ENCODE results near the gene WNT10A.

WNT10A gene

GRCh38 chr2:218857371-218858137 lies 23.1 kb upstream of the WNT10A start:
- H3K27me3 ChIP-seq (ENCODE audit: control insufficient read depth in 1 of 2, insufficient read depth in 2 of 2, low read length in 2 of 2), result peaks cover 62 to 68% of the 10 kb centered on the region in 2 donors
- no peak overlapping the region for H3K9ac ChIP-seq (ENCODE audit: low read depth in 1 of 2, low read length in 2 of 2)
- H3K27ac ChIP-seq (ENCODE audit: low read depth, low read length), result no peak overlapping the region
- no peaks in the 10 kb centered on the region for H3K36me3 ChIP-seq (ENCODE audit: control insufficient read depth in 1 of 2, insufficient read depth in 2 of 2, low read length in 2 of 2)
- peaks cover 0 to 7% of the 10 kb centered on the region in 2 donors for H3K4me1 ChIP-seq (ENCODE audit: control insufficient read depth in 1 of 2, insufficient read depth in 2 of 2, low read length in 2 of 2)
- no peak overlapping the region for H3K4me3 ChIP-seq (ENCODE audit: low read depth in 1 of 2, low read length in 2 of 2)
- no peaks in the 10 kb centered on the region for H3K9me3 ChIP-seq (ENCODE audit: control insufficient read depth in 1 of 2, low read length in 2 of 2)

DNA sequence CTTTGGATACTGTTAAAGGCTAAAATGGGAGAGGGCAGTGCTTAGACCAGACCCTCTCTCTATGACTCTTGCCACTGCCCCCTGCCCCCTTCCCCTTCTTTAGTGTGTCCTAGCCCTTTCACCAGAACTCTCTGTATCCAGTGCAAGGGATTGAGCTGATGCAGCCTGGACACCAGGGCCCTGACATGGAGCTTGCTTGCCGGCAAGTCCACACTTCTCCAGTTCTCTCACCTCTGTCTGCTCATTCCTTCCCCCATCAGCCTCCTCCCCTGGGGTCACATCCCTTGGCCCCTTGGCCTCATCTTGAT lies 22.6 kb upstream of the WNT10A start:
- H3K36me3 ChIP-seq (ENCODE audit: control insufficient read depth in 1 of 2, insufficient read depth in 2 of 2, low read length in 2 of 2), result no peaks in the 10 kb centered on the region

GRCh38 chr2:218858671-218859555 lies 21.7 kb upstream of the WNT10A start:
- Histone ChIP-seq H3K9ac (ENCODE audit: low read depth in 1 of 2, low read length in 2 of 2) (no peak overlapping the region), H3K4me1 (ENCODE audit: control insufficient read depth in 1 of 2, insufficient read depth in 2 of 2, low read length in 2 of 2) (peaks cover 0 to 7% of the 10 kb centered on the region in 2 donors), H3K27ac (ENCODE audit: low read depth, low read length) (no peak overlapping the region), H3K36me3 (ENCODE audit: control insufficient read depth in 1 of 2, insufficient read depth in 2 of 2, low read length in 2 of 2) (no peaks in the 10 kb centered on the region), H3K9me3 (ENCODE audit: control insufficient read depth in 1 of 2, low read length in 2 of 2) (no peaks in the 10 kb centered on the region), H3K27me3 (ENCODE audit: control insufficient read depth in 1 of 2, insufficient read depth in 2 of 2, low read length in 2 of 2) (peaks cover 63 to 65% of the 10 kb centered on the region in 2 donors), H3K4me3 (ENCODE audit: low read depth in 1 of 2, low read length in 2 of 2) (no peak overlapping the region)

More for the DNA sequence above, 22.6 kb upstream of the WNT10A start:
- no peak overlapping the region for H3K9ac ChIP-seq (ENCODE audit: low read depth in 1 of 2, low read length in 2 of 2)
- H3K4me3 ChIP-seq (ENCODE audit: low read depth in 1 of 2, low read length in 2 of 2), result no peak overlapping the region
- no peak overlapping the region for H3K27ac ChIP-seq (ENCODE audit: low read depth, low read length)
- H3K9me3 ChIP-seq (ENCODE audit: control insufficient read depth in 1 of 2, low read length in 2 of 2), result no peaks in the 10 kb centered on the region
- H3K27me3 ChIP-seq (ENCODE audit: control insufficient read depth in 1 of 2, insufficient read depth in 2 of 2, low read length in 2 of 2), result peaks cover 65 to 71% of the 10 kb centered on the region in 2 donors
- H3K4me1 ChIP-seq (ENCODE audit: control insufficient read depth in 1 of 2, insufficient read depth in 2 of 2, low read length in 2 of 2), result peaks cover 0 to 7% of the 10 kb centered on the region in 2 donors

DNA sequence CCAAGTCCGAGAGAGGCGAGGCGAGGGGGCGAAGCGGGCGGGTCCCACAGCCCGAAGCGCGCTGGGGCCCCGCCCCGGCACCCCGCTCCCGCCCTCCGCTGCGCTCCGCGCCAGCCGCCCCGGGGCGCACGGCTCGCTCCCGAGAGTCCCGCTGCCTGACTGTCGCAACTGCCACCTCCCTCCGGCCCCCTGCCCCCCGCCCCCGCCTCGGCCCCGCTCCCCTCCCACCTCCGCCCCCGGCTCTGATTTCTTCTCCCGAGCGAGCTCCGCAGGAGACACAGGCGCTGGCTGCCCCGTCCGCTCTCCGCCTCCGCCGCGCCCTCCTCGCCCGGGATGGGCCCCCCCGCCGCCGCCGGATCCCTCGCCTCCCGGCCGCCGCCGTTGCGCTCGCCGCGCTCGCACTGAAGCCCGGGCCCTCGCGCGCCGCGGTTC lies 21.1 kb upstream of the WNT10A start, which contains the start of gene WNT6:
TSS of gene WNT6 (plus strand) at position 250 of the 432 bp plus-strand sequence. CDS start 233 bp downstream, outside the sequence.
- H3K4me1 ChIP-seq (ENCODE audit: control insufficient read depth in 1 of 2, insufficient read depth in 2 of 2, low read length in 2 of 2), result peaks cover 0 to 7% of the 10 kb centered on the region in 2 donors
- peak within 1 kb of the TSS in 1 of 2 donors; percentile 48 for H3K4me3 ChIP-seq (ENCODE audit: low read depth in 1 of 2, low read length in 2 of 2)
- H3K9me3 ChIP-seq (ENCODE audit: control insufficient read depth in 1 of 2, low read length in 2 of 2), result no peaks in the 10 kb centered on the region
- no peak within 1 kb of the TSS for H3K27ac ChIP-seq (ENCODE audit: low read depth, low read length)
- no peaks in the 10 kb centered on the region for H3K36me3 ChIP-seq (ENCODE audit: control insufficient read depth in 1 of 2, insufficient read depth in 2 of 2, low read length in 2 of 2)
- H3K27me3 ChIP-seq (ENCODE audit: control insufficient read depth in 1 of 2, insufficient read depth in 2 of 2, low read length in 2 of 2), result peaks cover 61 to 63% of the 10 kb centered on the region in 2 donors
- H3K9ac ChIP-seq (ENCODE audit: low read depth in 1 of 2, low read length in 2 of 2), result no peak within 1 kb of the TSS

- Histone ChIP-seq H3K36me3 (ENCODE audit: control insufficient read depth in 1 of 2, insufficient read depth in 2 of 2, low read length in 2 of 2) (no peaks in the 10 kb centered on the region), H3K9me3 (ENCODE audit: control insufficient read depth in 1 of 2, low read length in 2 of 2) (no peaks in the 10 kb centered on the region), H3K4me1 (ENCODE audit: control insufficient read depth in 1 of 2, insufficient read depth in 2 of 2, low read length in 2 of 2) (peaks cover 0 to 7% of the 10 kb centered on the region in 2 donors), H3K27ac (ENCODE audit: low read depth, low read length) (no peak overlapping the region), H3K27me3 (ENCODE audit: control insufficient read depth in 1 of 2, insufficient read depth in 2 of 2, low read length in 2 of 2) (peaks cover 58 to 61% of the 10 kb centered on the region in 2 donors), H3K4me3 (ENCODE audit: low read depth in 1 of 2, low read length in 2 of 2) (peak overlapping the region in 1 of 2 donors; percentile 48), H3K9ac (ENCODE audit: low read depth in 1 of 2, low read length in 2 of 2) (no peak overlapping the region)
Observed at GRCh38 chr2:218859988-218860831, 20.4 kb upstream of the WNT10A start.

- peaks cover 0 to 7% of the 10 kb centered on the region in 2 donors for H3K4me1 ChIP-seq (ENCODE audit: control insufficient read depth in 1 of 2, insufficient read depth in 2 of 2, low read length in 2 of 2)
- no peak overlapping the region for H3K27ac ChIP-seq (ENCODE audit: low read depth, low read length)
- peaks cover 53 to 56% of the 10 kb centered on the region in 2 donors for H3K27me3 ChIP-seq (ENCODE audit: control insufficient read depth in 1 of 2, insufficient read depth in 2 of 2, low read length in 2 of 2)
- H3K9me3 ChIP-seq (ENCODE audit: control insufficient read depth in 1 of 2, low read length in 2 of 2), result no peaks in the 10 kb centered on the region
- no peak overlapping the region for H3K9ac ChIP-seq (ENCODE audit: low read depth in 1 of 2, low read length in 2 of 2)
- no peaks in the 10 kb centered on the region for H3K36me3 ChIP-seq (ENCODE audit: control insufficient read depth in 1 of 2, insufficient read depth in 2 of 2, low read length in 2 of 2)
- no peak overlapping the region for H3K4me3 ChIP-seq (ENCODE audit: low read depth in 1 of 2, low read length in 2 of 2)
Observed at GRCh38 chr2:218860950-218861381, 19.7 kb upstream of the WNT10A start.

GRCh38 chr2:218861645-218862318 lies 18.9 kb upstream of the WNT10A start:
- H3K9ac ChIP-seq (ENCODE audit: low read depth in 1 of 2, low read length in 2 of 2), result no peak overlapping the region
- H3K4me1 ChIP-seq (ENCODE audit: control insufficient read depth in 1 of 2, insufficient read depth in 2 of 2, low read length in 2 of 2), result peaks cover 0 to 7% of the 10 kb centered on the region in 2 donors
- H3K27me3 ChIP-seq (ENCODE audit: control insufficient read depth in 1 of 2, insufficient read depth in 2 of 2, low read length in 2 of 2), result peaks cover 51 to 56% of the 10 kb centered on the region in 2 donors
- no peaks in the 10 kb centered on the region for H3K36me3 ChIP-seq (ENCODE audit: control insufficient read depth in 1 of 2, insufficient read depth in 2 of 2, low read length in 2 of 2)
- H3K27ac ChIP-seq (ENCODE audit: low read depth, low read length), result no peak overlapping the region
- H3K4me3 ChIP-seq (ENCODE audit: low read depth in 1 of 2, low read length in 2 of 2), result no peak overlapping the region
- H3K9me3 ChIP-seq (ENCODE audit: control insufficient read depth in 1 of 2, low read length in 2 of 2), result no peaks in the 10 kb centered on the region

DNA sequence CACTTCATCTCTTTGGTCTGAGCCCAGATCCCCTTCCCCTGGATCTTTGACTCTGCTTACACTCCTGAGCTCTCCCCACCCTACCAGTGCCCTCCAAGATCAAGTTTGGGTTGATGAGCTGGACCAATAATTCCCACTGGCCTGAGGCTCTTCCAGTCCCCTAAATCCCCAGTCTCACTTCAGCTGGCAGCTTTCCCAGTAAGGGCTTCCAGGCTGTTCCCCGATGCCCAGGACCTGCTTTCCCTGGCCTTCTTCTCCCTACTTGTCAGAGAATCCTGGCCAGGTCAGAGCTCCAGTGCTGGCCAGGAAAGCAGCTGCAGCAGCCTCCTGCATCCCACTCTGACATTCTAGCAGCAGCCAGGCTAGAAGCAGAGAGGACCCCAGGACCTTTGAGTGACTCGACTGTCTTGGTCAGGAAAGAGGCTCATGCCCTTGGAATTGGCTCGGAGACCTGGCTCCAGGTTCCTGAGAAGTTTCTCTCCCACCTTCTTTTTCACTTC lies 17.6 kb upstream of the WNT10A start:
- Histone ChIP-seq H3K27ac (ENCODE audit: low read depth, low read length) (no peak overlapping the region), H3K4me1 (ENCODE audit: control insufficient read depth in 1 of 2, insufficient read depth in 2 of 2, low read length in 2 of 2) (peaks cover 0 to 7% of the 10 kb centered on the region in 2 donors), H3K27me3 (ENCODE audit: control insufficient read depth in 1 of 2, insufficient read depth in 2 of 2, low read length in 2 of 2) (peaks cover 49 to 59% of the 10 kb centered on the region in 2 donors), H3K36me3 (ENCODE audit: control insufficient read depth in 1 of 2, insufficient read depth in 2 of 2, low read length in 2 of 2) (no peaks in the 10 kb centered on the region), H3K9me3 (ENCODE audit: control insufficient read depth in 1 of 2, low read length in 2 of 2) (no peaks in the 10 kb centered on the region), H3K9ac (ENCODE audit: low read depth in 1 of 2, low read length in 2 of 2) (no peak overlapping the region), H3K4me3 (ENCODE audit: low read depth in 1 of 2, low read length in 2 of 2) (no peak overlapping the region)

DNA sequence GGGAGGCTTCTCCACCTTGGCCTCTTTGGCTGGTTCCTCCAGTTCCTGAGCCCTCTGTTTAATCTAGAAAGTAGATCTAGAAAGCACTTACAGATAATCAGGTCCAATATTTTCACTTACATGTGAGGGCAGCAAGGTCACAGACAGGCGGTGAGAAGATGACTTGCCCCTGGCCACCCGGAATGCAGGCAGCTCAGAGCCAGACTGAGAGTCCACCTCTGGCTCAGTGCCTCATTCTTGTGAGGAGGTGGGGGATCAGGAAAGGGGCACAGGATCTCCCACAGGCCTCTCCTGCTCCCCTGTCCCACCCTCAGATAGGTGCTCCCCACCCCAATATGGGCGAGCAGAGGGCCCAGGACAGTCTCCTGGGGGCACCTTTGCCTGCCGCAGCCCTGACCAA lies 15.3 kb upstream of the WNT10A start:
- H3K27ac ChIP-seq (ENCODE audit: low read depth, low read length), result no peak overlapping the region
- H3K36me3 ChIP-seq (ENCODE audit: control insufficient read depth in 1 of 2, insufficient read depth in 2 of 2, low read length in 2 of 2), result no peaks in the 10 kb centered on the region
- no peak overlapping the region for H3K9ac ChIP-seq (ENCODE audit: low read depth in 1 of 2, low read length in 2 of 2)
- H3K4me3 ChIP-seq (ENCODE audit: low read depth in 1 of 2, low read length in 2 of 2), result no peak overlapping the region
- H3K9me3 ChIP-seq (ENCODE audit: control insufficient read depth in 1 of 2, low read length in 2 of 2), result no peaks in the 10 kb centered on the region
- H3K4me1 ChIP-seq (ENCODE audit: control insufficient read depth in 1 of 2, insufficient read depth in 2 of 2, low read length in 2 of 2), result peaks cover 0 to 2% of the 10 kb centered on the region in 2 donors
- peaks cover 43 to 55% of the 10 kb centered on the region in 2 donors for H3K27me3 ChIP-seq (ENCODE audit: control insufficient read depth in 1 of 2, insufficient read depth in 2 of 2, low read length in 2 of 2)
